ENCODE measurements around the gene FAM151A.

Gene FAM151A

DNA sequence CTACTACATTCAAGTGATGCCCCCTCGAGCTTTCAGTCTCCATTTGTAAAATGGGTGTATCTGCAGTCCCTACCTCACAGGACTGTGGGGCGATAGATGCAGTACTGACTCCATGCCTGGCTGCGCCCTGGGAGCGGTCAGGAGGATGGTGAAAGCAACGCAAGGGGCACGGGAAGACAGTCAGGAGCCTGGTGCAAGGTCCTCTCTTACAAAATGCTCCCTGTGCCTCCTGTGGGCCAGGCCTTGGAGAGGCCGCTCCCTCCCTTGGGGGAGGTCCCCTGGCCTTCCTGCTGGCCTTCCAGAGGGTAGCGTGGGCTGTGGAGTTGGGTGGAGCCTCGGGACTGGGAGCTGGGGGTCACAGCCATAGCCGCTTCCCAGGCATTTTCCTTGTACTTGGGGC lies 21.6 kb downstream of the FAM151A start:
- no peak overlapping the region for H3K4me3 ChIP-seq (ENCODE audit: low read depth, low read length)
- DNase-seq (ENCODE audit: low read depth): no peak
- TF ChIP-seq, protein P1, sequence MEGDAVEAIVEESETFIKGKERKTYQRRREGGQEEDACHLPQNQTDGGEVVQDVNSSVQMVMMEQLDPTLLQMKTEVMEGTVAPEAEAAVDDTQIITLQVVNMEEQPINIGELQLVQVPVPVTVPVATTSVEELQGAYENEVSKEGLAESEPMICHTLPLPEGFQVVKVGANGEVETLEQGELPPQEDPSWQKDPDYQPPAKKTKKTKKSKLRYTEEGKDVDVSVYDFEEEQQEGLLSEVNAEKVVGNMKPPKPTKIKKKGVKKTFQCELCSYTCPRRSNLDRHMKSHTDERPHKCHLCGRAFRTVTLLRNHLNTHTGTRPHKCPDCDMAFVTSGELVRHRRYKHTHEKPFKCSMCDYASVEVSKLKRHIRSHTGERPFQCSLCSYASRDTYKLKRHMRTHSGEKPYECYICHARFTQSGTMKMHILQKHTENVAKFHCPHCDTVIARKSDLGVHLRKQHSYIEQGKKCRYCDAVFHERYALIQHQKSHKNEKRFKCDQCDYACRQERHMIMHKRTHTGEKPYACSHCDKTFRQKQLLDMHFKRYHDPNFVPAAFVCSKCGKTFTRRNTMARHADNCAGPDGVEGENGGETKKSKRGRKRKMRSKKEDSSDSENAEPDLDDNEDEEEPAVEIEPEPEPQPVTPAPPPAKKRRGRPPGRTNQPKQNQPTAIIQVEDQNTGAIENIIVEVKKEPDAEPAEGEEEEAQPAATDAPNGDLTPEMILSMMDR (IDR thresholded peaks at IDR 0.05; ENCODE audit: control insufficient read depth, extremely low read depth, insufficient read depth): no peak

DNA sequence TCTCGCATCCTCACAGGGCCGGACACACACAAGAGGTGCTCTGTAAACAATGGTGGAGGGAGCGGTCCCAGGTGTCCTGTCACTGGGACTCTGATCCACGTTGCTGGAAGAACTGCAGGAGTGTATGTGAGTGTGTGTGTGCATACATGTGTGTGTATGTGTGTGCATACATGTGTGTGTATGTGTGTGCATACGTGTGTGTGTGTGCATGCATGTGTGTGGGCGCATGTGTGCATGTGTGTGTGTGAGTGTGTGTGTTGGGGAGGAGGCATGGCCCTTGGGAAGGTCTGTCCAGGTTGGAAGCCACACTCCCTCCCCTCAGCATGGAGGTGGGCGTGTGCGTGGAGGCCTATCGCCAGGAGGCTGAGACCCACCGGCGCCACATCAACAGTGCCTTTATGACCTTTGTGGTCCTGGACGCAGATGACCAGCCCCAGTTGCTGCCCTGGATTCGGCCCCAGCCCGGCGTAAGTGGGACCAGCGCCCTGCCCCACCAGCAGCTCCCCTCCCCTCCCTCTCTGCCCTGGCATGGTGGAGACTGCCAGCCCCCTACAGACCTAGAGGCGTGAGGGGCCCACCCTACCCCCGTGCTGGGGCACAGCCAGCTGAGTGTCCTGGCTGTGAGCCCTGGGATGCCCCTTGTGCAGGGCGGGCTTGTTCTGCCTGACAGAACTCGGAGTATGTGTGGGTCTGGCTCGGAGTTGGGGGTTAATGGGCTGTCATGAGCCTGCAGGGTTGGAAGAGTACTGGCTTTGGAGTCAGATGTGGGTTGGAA lies 22.2 kb downstream of the FAM151A start:
- TF ChIP-seq, protein P1 (IDR thresholded peaks at IDR 0.05; ENCODE audit: control insufficient read depth, extremely low read depth, insufficient read depth): no peak
- no peak for DNase-seq (ENCODE audit: low read depth)
- no peak overlapping the region for H3K4me3 ChIP-seq (ENCODE audit: low read depth, low read length)

DNA sequence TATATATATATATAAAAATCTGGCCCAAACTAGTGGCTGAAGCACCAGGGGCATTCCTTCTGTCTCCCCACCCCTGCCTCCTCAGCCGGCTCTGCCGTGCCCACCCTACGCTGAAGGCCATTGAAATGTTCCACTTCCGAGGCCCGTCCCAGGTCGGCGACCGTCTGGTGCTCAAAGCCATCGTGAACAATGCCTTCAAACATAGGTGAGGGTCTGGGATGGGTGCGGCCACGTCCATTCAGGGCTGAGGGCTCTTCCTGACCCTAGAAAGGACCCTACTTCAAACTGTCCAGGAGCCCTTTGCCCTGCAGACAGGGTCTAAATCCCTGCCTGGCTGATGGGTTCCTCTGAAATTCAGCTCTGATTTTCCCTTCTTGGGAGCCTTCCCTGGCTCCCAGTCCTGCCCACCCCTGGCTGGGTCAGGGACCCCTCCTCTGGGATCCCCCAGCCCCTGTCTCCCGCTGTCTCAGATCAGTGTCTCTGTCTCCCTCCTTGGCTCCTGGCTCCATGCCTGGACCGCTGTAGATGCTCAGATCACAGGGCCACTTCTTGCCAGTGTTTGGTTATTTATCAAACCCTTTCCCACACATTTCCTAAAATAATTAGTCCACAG lies 24.0 kb downstream of the FAM151A start:
- no peak for DNase-seq (ENCODE audit: low read depth)
- no peak overlapping the region for H3K4me3 ChIP-seq (ENCODE audit: low read depth, low read length)
- TF ChIP-seq, protein P1 (IDR thresholded peaks at IDR 0.05; ENCODE audit: control insufficient read depth, extremely low read depth, insufficient read depth): no peak

DNA sequence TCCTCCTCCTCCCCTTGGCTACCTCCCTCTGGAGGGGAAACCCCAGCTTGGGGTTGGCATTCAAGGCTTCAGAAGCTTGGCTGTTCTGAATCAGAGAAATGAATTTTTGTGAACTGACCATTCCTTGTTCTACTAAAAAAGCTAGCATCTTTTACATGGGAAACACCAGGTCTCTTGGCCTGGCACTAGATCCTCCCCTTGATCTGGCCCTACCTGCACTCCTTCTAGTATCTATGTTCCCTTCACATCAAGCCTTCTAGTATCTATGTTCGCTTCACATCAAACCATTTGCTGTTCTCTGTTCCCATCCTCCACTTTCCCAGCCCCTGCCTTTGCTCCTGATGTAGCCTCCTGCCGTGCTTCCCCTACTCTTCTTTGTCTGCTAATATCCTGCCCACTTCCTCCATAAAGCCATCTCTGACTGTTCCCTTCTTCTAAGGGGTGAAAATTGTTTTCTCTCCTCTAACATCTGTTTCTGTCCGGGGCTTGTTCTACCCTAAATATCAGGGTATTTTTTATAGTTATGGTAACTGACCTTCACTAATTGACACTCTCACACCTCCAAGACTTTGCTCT lies 25.8 kb downstream of the FAM151A start:
- TF ChIP-seq, protein P1 (IDR thresholded peaks at IDR 0.05; ENCODE audit: control insufficient read depth, extremely low read depth, insufficient read depth): no peak
- H3K4me3 ChIP-seq (ENCODE audit: low read depth, low read length): no peak overlapping the region
- no peak for DNase-seq (ENCODE audit: low read depth)

DNA sequence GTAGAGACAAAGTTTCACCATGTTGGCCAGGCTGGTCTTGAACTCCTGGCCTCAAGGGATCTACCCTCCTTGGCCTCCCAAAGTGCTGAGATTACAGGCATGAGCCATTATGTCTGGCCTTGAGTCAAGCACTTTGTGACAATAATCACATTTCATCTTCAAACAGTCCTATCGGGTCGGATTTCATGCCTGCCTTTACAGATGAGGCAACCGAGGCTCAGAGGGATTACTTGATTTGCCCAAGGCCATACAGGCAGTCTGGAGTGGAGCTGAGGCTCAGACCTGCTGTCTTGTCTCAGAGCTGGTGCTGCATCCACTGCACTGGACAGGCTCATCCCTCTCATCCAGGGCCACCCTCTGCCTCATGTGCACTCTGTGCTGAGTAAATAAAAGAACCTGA lies 26.6 kb downstream of the FAM151A start:
- TF ChIP-seq, protein P1 (IDR thresholded peaks at IDR 0.05; ENCODE audit: control insufficient read depth, extremely low read depth, insufficient read depth): no peak
- DNase-seq (ENCODE audit: low read depth): no peak
- no peak overlapping the region for H3K4me3 ChIP-seq (ENCODE audit: low read depth, low read length)

DNA sequence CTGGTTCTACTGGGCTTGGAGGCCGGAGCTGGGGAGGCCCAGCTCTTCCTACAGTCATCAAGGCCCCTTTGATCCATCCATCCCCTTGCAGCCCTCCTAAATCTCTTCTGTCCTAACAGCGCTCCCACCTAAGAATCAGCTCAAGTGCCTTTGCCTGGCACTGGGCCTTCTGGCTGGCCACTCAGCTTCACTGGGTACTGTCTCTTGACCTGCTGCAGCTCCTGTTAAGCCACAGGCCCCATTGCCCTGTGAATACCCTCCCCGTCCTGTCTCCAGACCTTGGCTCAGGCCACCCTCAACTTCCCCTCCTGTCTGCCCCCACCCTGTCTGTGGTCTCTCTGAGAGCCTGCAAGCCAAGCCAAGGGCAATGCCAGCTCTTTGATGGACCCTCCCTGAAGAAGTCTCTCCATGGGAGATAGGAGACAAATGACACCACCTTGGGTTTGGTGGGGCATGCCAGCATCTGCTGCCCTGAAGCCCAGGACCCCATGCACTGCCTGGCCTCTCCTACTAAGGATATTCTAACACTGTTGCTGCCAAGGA lies 27.3 kb downstream of the FAM151A start:
- TF ChIP-seq, protein P1 (IDR thresholded peaks at IDR 0.05; ENCODE audit: control insufficient read depth, extremely low read depth, insufficient read depth): no peak
- no peak overlapping the region for H3K4me3 ChIP-seq (ENCODE audit: low read depth, low read length)
- DNase-seq (ENCODE audit: low read depth): no peak
